A673 (cell line): ENCODE measurements around the gene C11orf16. TPM values are rescaled to one million over a fixed set of nuclear protein-coding genes. Genes with fewer than 3 reads are reported as not detected.
"Not testable (repeated sequence)": the region's sequence is repeated elsewhere in the genome, so short reads cannot be mapped to it uniquely, and the experiment has no call there.

Source experiments
- BruUV-seq: library from RNA; stranded (reverse); fragments of 400-500 nt; replicated peaks from 2 replicates; lab custom pipeline; 2021; lab: Mats Ljungman, UMichigan
- CTCF ChIA-PET: fragments of 300-600 bp; sonication (Branson Sonifier 250); formaldehyde crosslinking; loops from one replicate; lab custom pipeline; 2022; ENCODE audit warnings: antibody characterized with exemption; lab: Charles Lee
- POLR2A ChIA-PET: fragments of 300-600 bp; sonication (Branson Sonifier 250); formaldehyde crosslinking; loops from one replicate; lab custom pipeline; 2022; ENCODE audit warnings: antibody characterized with exemption; ENCODE audit not compliant: low non-redundant PET; lab: Charles Lee
- DNase-seq: peaks from one replicate; pipeline ENCODE4 v3.0.0-alpha.2; 2015; ENCODE audit warnings: low spot score
- H3K27ac ChIP-seq: fragments of 200-600 bp; sonication (generic); 2 replicates; pipeline ENCODE4 v1.5.1; 2016; ENCODE audit warnings: mixed run types, low read depth, mild to moderate bottlenecking, mixed read lengths, antibody characterized with exemption, low read length; ENCODE audit not compliant: poor library complexity, severe bottlenecking
- H3K27me3 ChIP-seq: fragments of 200-600 bp; sonication (generic); replicated peaks from 2 replicates; pipeline ENCODE4 v1.6.1; 2017; ENCODE audit warnings: mixed run types, low read depth, mild to moderate bottlenecking, mixed read lengths, antibody characterized with exemption, low read length; ENCODE audit not compliant: insufficient read depth, poor library complexity
- H3K36me3 ChIP-seq: fragments of 200-600 bp; sonication (generic); 2 replicates; pipeline ENCODE4 v1.6.1; 2016; ENCODE audit warnings: mixed run types, mild to moderate bottlenecking, mixed read lengths, antibody characterized with exemption, low read length; ENCODE audit not compliant: insufficient read depth, poor library complexity, severe bottlenecking
- H3K4me1 ChIP-seq: fragments of 200-600 bp; sonication (generic); 2 replicates; pipeline ENCODE4 v1.6.1; 2017; ENCODE audit warnings: mixed run types, mild to moderate bottlenecking, mixed read lengths, antibody characterized with exemption, low read length; ENCODE audit not compliant: insufficient read depth, poor library complexity, severe bottlenecking
- H3K4me3 ChIP-seq: fragments of 200-600 bp; sonication (generic); 2 replicates; pipeline ENCODE4 v1.5.1; 2016; ENCODE audit warnings: low read depth, mixed run types, mild to moderate bottlenecking, mixed read lengths, low read length; ENCODE audit not compliant: poor library complexity, severe bottlenecking
- H3K9me3 ChIP-seq: fragments of 200-600 bp; sonication (generic); 2 replicates; pipeline ENCODE4 v1.6.1; 2016; ENCODE audit warnings: mixed run types, low read depth, mild to moderate bottlenecking, mixed read lengths, antibody characterized with exemption, low read length; ENCODE audit not compliant: poor library complexity, severe bottlenecking
- CTCF ChIP-seq: fragments of 300-800, 200-600 bp; sonication (generic); conservative IDR thresholded peaks from 2 replicates; pipeline ENCODE4 v1.5.1; 2017; ENCODE audit warnings: low read depth, mild to moderate bottlenecking, antibody characterized with exemption, low read length, moderate library complexity, mixed read lengths
- EZH2 ChIP-seq: fragments of 200-600 bp; sonication (generic); IDR thresholded peaks from 2 replicates; pipeline ENCODE4 v1.6.1; 2017; ENCODE audit warnings: borderline replicate concordance, low read depth, mild to moderate bottlenecking, mixed read lengths, antibody characterized with exemption, low read length; ENCODE audit not compliant: poor library complexity, severe bottlenecking
- intact Hi-C: fragments of 100-400 bp; cut with micrococcal nuclease; formaldehyde crosslinking; loops from one replicate; pipeline ENCODE4 v1.10.0; 2022; ENCODE audit not compliant: unreplicated experiment
- total RNA-seq: library from RNA; stranded (reverse); gene quantifications from 2 replicates; pipeline ENCODE4 v1.2.3, GENCODE V29; 2021

The C11orf16 gene
- total RNA-seq, 1 experiment from 2014 or later, result not detected

- no peaks in the 10 kb centered on the region for H3K9me3 ChIP-seq
- intact Hi-C loops, result no loop called here
- POLR2A ChIA-PET, result no interaction called here
- H3K4me1 ChIP-seq, result no peaks in the 10 kb centered on the region
- no peak for DNase-seq
- no peak overlapping the region for H3K27ac ChIP-seq
- H3K4me3 ChIP-seq, result no peak overlapping the region
- H3K27me3 ChIP-seq, result no peaks in the 10 kb centered on the region
- no TSS peak for BruUV-seq
- no peak for TF ChIP-seq EZH2
- no peak for TF ChIP-seq CTCF
- no peaks in the 10 kb centered on the region for H3K36me3 ChIP-seq
- CTCF ChIA-PET, result no interaction called here
Measured at GRCh38 chr11:8886322-8886721, 46.4 kb downstream of the C11orf16 start.

- intact Hi-C loops, H3K36me3 ChIP-seq, H3K27me3 ChIP-seq, H3K4me1 ChIP-seq, BruUV-seq, POLR2A ChIA-PET, H3K27ac ChIP-seq, CTCF ChIA-PET, DNase-seq, H3K4me3 ChIP-seq, H3K9me3 ChIP-seq: not testable (repeated sequence)
Measured at GRCh38 chr11:8881585-8881984, 51.2 kb downstream of the C11orf16 start.

GRCh38 chr11:8878771-8879170, 54.0 kb downstream of the C11orf16 start:
- Histone ChIP-seq H3K27me3 (no peaks in the 10 kb centered on the region), H3K36me3 (no peaks in the 10 kb centered on the region), H3K4me1 (peaks cover 4% of the 10 kb centered on the region), H3K27ac (no peak overlapping the region), H3K4me3 (no peak overlapping the region), H3K9me3 (no peaks in the 10 kb centered on the region)
- ChIA-PET CTCF (no interaction called here), POLR2A (no interaction called here)
- DNase-seq, result no peak
- intact Hi-C loops, result no loop called here
- TF ChIP-seq EZH2, result no peak
- TF ChIP-seq CTCF, result no peak
- no TSS peak for BruUV-seq

- no peak overlapping the region for H3K27ac ChIP-seq
- H3K36me3 ChIP-seq, result no peaks in the 10 kb centered on the region
- H3K27me3 ChIP-seq, result no peaks in the 10 kb centered on the region
- BruUV-seq, result no TSS peak
- CTCF ChIA-PET, result no interaction called here
- no peaks in the 10 kb centered on the region for H3K9me3 ChIP-seq
- peaks cover 9% of the 10 kb centered on the region for H3K4me1 ChIP-seq
- DNase-seq, result no peak
- POLR2A ChIA-PET, result no interaction called here
- intact Hi-C loops, result no loop called here
- TF ChIP-seq EZH2 (no peak), CTCF (no peak)
- H3K4me3 ChIP-seq, result no peak overlapping the region
Measured at GRCh38 chr11:8873741-8874405, 58.9 kb downstream of the C11orf16 start.
